T-helper 1 cell treated with Interleukin-12 subunit alpha and Interleukin-12 subunit beta and Interleukin-4 antibody, amounts not matched to agents 30 μg/mL and 1 μg/mL, for 36 hours (primary cell): Measurements from ENCODE around the gene SF3A1.

Source experiments
- H3K27ac Mint-ChIP-seq: one replicate; pipeline ENCODE4 v1.8.0; 2021; ENCODE audit warnings: mild to moderate bottlenecking, mixed read lengths
- H3K27me3 Mint-ChIP-seq: one replicate; pipeline ENCODE4 v1.8.0; 2021; ENCODE audit warnings: low read depth, mixed read lengths
- H3K36me3 Mint-ChIP-seq: one replicate; pipeline ENCODE4 v1.8.0; 2021; ENCODE audit warnings: low read depth, mixed read lengths
- H3K4me1 Mint-ChIP-seq: one replicate; pipeline ENCODE4 v1.8.0; 2021; ENCODE audit warnings: low read depth, mixed read lengths
- H3K4me3 Mint-ChIP-seq: one replicate; pipeline ENCODE4 v1.8.0; 2021; ENCODE audit warnings: mild to moderate bottlenecking, moderate library complexity, mixed read lengths
- H3K9me3 Mint-ChIP-seq: one replicate; pipeline ENCODE4 v1.8.0; 2021; ENCODE audit warnings: mixed read lengths

SF3A1 gene

GRCh38 chr22:30301995-30302809 is 54.5 kb downstream of the SF3A1 start:
- H3K27me3 Mint-ChIP-seq = no peaks in the 10 kb centered on the region
- H3K36me3 Mint-ChIP-seq = peaks cover 44% of the 10 kb centered on the region
- H3K27ac Mint-ChIP-seq = peak overlapping the region; percentile 91
- no peaks in the 10 kb centered on the region for H3K9me3 Mint-ChIP-seq
- H3K4me1 Mint-ChIP-seq = peaks cover 66% of the 10 kb centered on the region
- H3K4me3 Mint-ChIP-seq = peak overlapping the region; percentile 65

- Mint-ChIP-seq H3K4me3 (no peak overlapping the region), H3K9me3 (no peaks in the 10 kb centered on the region), H3K27ac (no peak overlapping the region), H3K27me3 (no peaks in the 10 kb centered on the region), H3K4me1 (peaks cover 47% of the 10 kb centered on the region), H3K36me3 (peaks cover 48% of the 10 kb centered on the region)
Measured at GRCh38 chr22:30299322-30299721, 57.4 kb downstream of the SF3A1 start.

GRCh38 chr22:30297991-30298701 is 58.5 kb downstream of the SF3A1 start:
- Mint-ChIP-seq H3K4me3 (no peak overlapping the region), H3K36me3 (peaks cover 49% of the 10 kb centered on the region)

GRCh38 chr22:30297276-30297990 is 59.3 kb downstream of the SF3A1 start:
- Mint-ChIP-seq H3K27ac (peak overlapping the region; percentile 14), H3K4me1 (peaks cover 30% of the 10 kb centered on the region), H3K4me3 (no peak overlapping the region), H3K36me3 (peaks cover 46% of the 10 kb centered on the region), H3K27me3 (no peaks in the 10 kb centered on the region), H3K9me3 (no peaks in the 10 kb centered on the region)

More at GRCh38 chr22:30297991-30298701, 58.5 kb downstream of the SF3A1 start:
- H3K27ac Mint-ChIP-seq = peak overlapping the region; percentile 18
- peaks cover 37% of the 10 kb centered on the region for H3K4me1 Mint-ChIP-seq
- H3K27me3 Mint-ChIP-seq = no peaks in the 10 kb centered on the region
- no peaks in the 10 kb centered on the region for H3K9me3 Mint-ChIP-seq

GRCh38 chr22:30296833-30297232 is 59.9 kb downstream of the SF3A1 start:
- no peaks in the 10 kb centered on the region for H3K9me3 Mint-ChIP-seq
- H3K27me3 Mint-ChIP-seq = no peaks in the 10 kb centered on the region
- peaks cover 42% of the 10 kb centered on the region for H3K36me3 Mint-ChIP-seq
- no peak overlapping the region for H3K4me3 Mint-ChIP-seq
- H3K4me1 Mint-ChIP-seq = peaks cover 25% of the 10 kb centered on the region
- peak overlapping the region; percentile 72 for H3K27ac Mint-ChIP-seq

GRCh38 chr22:30296324-30296723 is 60.4 kb downstream of the SF3A1 start:
- H3K27me3 Mint-ChIP-seq = no peaks in the 10 kb centered on the region
- no peaks in the 10 kb centered on the region for H3K9me3 Mint-ChIP-seq
- peaks cover 20% of the 10 kb centered on the region for H3K4me1 Mint-ChIP-seq
- H3K36me3 Mint-ChIP-seq = peaks cover 40% of the 10 kb centered on the region
- no peak overlapping the region for H3K4me3 Mint-ChIP-seq
- peak overlapping the region; percentile 72 for H3K27ac Mint-ChIP-seq

- H3K27me3 Mint-ChIP-seq = no peaks in the 10 kb centered on the region
- no peaks in the 10 kb centered on the region for H3K9me3 Mint-ChIP-seq
- no peak overlapping the region for H3K4me3 Mint-ChIP-seq
- H3K27ac Mint-ChIP-seq = peak overlapping the region; percentile 9
- H3K4me1 Mint-ChIP-seq = peaks cover 18% of the 10 kb centered on the region
- H3K36me3 Mint-ChIP-seq = peaks cover 37% of the 10 kb centered on the region
Measured at GRCh38 chr22:30295576-30295975, 61.1 kb downstream of the SF3A1 start.

- Mint-ChIP-seq H3K4me1 (peaks cover 25% of the 10 kb centered on the region), H3K9me3 (no peaks in the 10 kb centered on the region), H3K36me3 (peaks cover 37% of the 10 kb centered on the region), H3K27ac (no peak overlapping the region), H3K4me3 (no peak overlapping the region), H3K27me3 (no peaks in the 10 kb centered on the region)
Measured at GRCh38 chr22:30294830-30295229, 61.9 kb downstream of the SF3A1 start.

- no peaks in the 10 kb centered on the region for H3K9me3 Mint-ChIP-seq
- H3K27ac Mint-ChIP-seq = no peak overlapping the region
- H3K27me3 Mint-ChIP-seq = no peaks in the 10 kb centered on the region
- H3K4me1 Mint-ChIP-seq = peaks cover 27% of the 10 kb centered on the region
- H3K36me3 Mint-ChIP-seq = peaks cover 34% of the 10 kb centered on the region
- H3K4me3 Mint-ChIP-seq = no peak overlapping the region
Measured at GRCh38 chr22:30294066-30294465, 62.6 kb downstream of the SF3A1 start.

- Mint-ChIP-seq H3K9me3 (no peaks in the 10 kb centered on the region), H3K27me3 (no peaks in the 10 kb centered on the region), H3K4me3 (no peak overlapping the region), H3K4me1 (peaks cover 29% of the 10 kb centered on the region), H3K27ac (no peak overlapping the region), H3K36me3 (peaks cover 23% of the 10 kb centered on the region)
Measured at GRCh38 chr22:30293026-30293425, 63.7 kb downstream of the SF3A1 start.

- no peak overlapping the region for H3K27ac Mint-ChIP-seq
- peaks cover 22% of the 10 kb centered on the region for H3K36me3 Mint-ChIP-seq
- no peaks in the 10 kb centered on the region for H3K9me3 Mint-ChIP-seq
- no peak overlapping the region for H3K4me3 Mint-ChIP-seq
- peaks cover 30% of the 10 kb centered on the region for H3K4me1 Mint-ChIP-seq
- no peaks in the 10 kb centered on the region for H3K27me3 Mint-ChIP-seq
Measured at GRCh38 chr22:30292069-30292970, 64.4 kb downstream of the SF3A1 start.

GRCh38 chr22:30291058-30291892 is 65.4 kb downstream of the SF3A1 start:
- Mint-ChIP-seq H3K27ac (peak overlapping the region; percentile 42), H3K36me3 (peaks cover 16% of the 10 kb centered on the region), H3K27me3 (no peaks in the 10 kb centered on the region), H3K4me3 (no peak overlapping the region), H3K9me3 (no peaks in the 10 kb centered on the region), H3K4me1 (peaks cover 26% of the 10 kb centered on the region)

- peaks cover 26% of the 10 kb centered on the region for H3K4me1 Mint-ChIP-seq
- H3K36me3 Mint-ChIP-seq = peaks cover 16% of the 10 kb centered on the region
- peak overlapping the region; percentile 82 for H3K4me3 Mint-ChIP-seq
- H3K27ac Mint-ChIP-seq = peak overlapping the region; percentile 85
- no peaks in the 10 kb centered on the region for H3K27me3 Mint-ChIP-seq
- no peaks in the 10 kb centered on the region for H3K9me3 Mint-ChIP-seq
Measured at GRCh38 chr22:30290342-30291057, 66.2 kb downstream of the SF3A1 start.
